ENCODE measurements around the gene JAZF1.

JAZF1 gene

GRCh38 chr7:27955596-27955995, 225.0 kb downstream of the JAZF1 start:
- no peak for DNase-seq

GRCh38 chr7:27955011-27955410, 225.6 kb downstream of the JAZF1 start:
- no peak for DNase-seq

GRCh38 chr7:27953777-27954176, 226.8 kb downstream of the JAZF1 start:
- no peak for DNase-seq

GRCh38 chr7:27953361-27953760, 227.2 kb downstream of the JAZF1 start:
- no peak for DNase-seq

- no peak for DNase-seq
Measured at GRCh38 chr7:27952456-27953285, 227.9 kb downstream of the JAZF1 start.

GRCh38 chr7:27950123-27950522, 230.5 kb downstream of the JAZF1 start:
- DNase-seq: no peak

GRCh38 chr7:27948861-27949260, 231.7 kb downstream of the JAZF1 start:
- DNase-seq: no peak

- DNase-seq: no peak
Measured at GRCh38 chr7:27947586-27948278, 232.9 kb downstream of the JAZF1 start.

GRCh38 chr7:27946351-27946750, 234.2 kb downstream of the JAZF1 start:
- DNase-seq: no peak

GRCh38 chr7:27945058-27945795, 235.4 kb downstream of the JAZF1 start:
- no peak for DNase-seq

GRCh38 chr7:27944643-27945042, 236.0 kb downstream of the JAZF1 start:
- no peak for DNase-seq

GRCh38 chr7:27943241-27943640, 237.4 kb downstream of the JAZF1 start:
- no peak for DNase-seq

GRCh38 chr7:27942711-27943110, 237.9 kb downstream of the JAZF1 start:
- no peak for DNase-seq

GRCh38 chr7:27941522-27941921, 239.1 kb downstream of the JAZF1 start:
- no peak for DNase-seq

- DNase-seq: no peak
Measured at GRCh38 chr7:27940341-27940740, 240.3 kb downstream of the JAZF1 start.

GRCh38 chr7:27939893-27940292, 240.7 kb downstream of the JAZF1 start:
- no peak for DNase-seq

- DNase-seq: no peak
Measured at GRCh38 chr7:27936768-27937102, 243.9 kb downstream of the JAZF1 start.

- DNase-seq: no peak
Measured at GRCh38 chr7:27936047-27936767, 244.4 kb downstream of the JAZF1 start.

- DNase-seq: no peak
Measured at GRCh38 chr7:27933671-27934565, 246.7 kb downstream of the JAZF1 start.

- DNase-seq: no peak
Measured at GRCh38 chr7:27930910-27931476, 249.6 kb downstream of the JAZF1 start.

GRCh38 chr7:27929127-27929526, 251.5 kb downstream of the JAZF1 start:
- DNase-seq: no peak

GRCh38 chr7:27928001-27928400, 252.6 kb downstream of the JAZF1 start:
- DNase-seq: no peak

Measured in 8988T (cell line).